Kidney (tissue), 14 donors: ENCODE results near the gene NFATC4. TPM values are rescaled to one million over a fixed set of nuclear protein-coding genes. Genes with fewer than 3 reads are reported as not detected.
"Not testable (repeated sequence)": the region's sequence is repeated elsewhere in the genome, so short reads cannot be mapped to it uniquely, and the experiment has no call there.

Source experiments
- DNase-seq, 5 donors: peaks; one replicate each; pipeline ENCODE4 v3.0.0-alpha.2; 2013 to 2020
- FAIRE-seq: peaks from 2 replicates; lab custom pipeline; 2012; peaks lifted over from hg19 to GRCh38; lab: Jason Lieb, UNC
- H3K27ac ChIP-seq, 2 donors: one replicate each; pipeline ENCODE4 v1.7.0; 2013; ENCODE audit warnings: low read depth in 2 of 2, low read length in 2 of 2, inconsistent platforms in 1 of 2
- H3K27me3 ChIP-seq: one replicate; pipeline ENCODE4 v1.7.1; 2013; ENCODE audit warnings: low read length, inconsistent platforms; ENCODE audit not compliant: control insufficient read depth, insufficient read depth
- H3K36me3 ChIP-seq, 3 donors: one replicate each; pipeline versions ENCODE4 v1.7.0 to v1.7.1; 2013; ENCODE audit warnings: low read length in 3 of 3, control low read depth in 1 of 3, inconsistent platforms in 1 of 3; ENCODE audit not compliant: insufficient read depth in 3 of 3, control insufficient read depth in 2 of 3
- H3K4me1 ChIP-seq, 3 donors: one replicate each; pipeline versions ENCODE4 v1.7.0 to v1.7.1; 2013; ENCODE audit warnings: low read length in 3 of 3, inconsistent platforms in 1 of 3, low read depth in 1 of 3; ENCODE audit not compliant: control insufficient read depth in 2 of 3, insufficient read depth in 2 of 3
- H3K4me3 ChIP-seq, 3 donors: one replicate each; pipeline versions ENCODE4 v1.7.0 to v1.8.1; 2013; ENCODE audit warnings: low read length in 3 of 3, control low read depth in 1 of 3, inconsistent platforms in 1 of 3
- H3K9ac ChIP-seq, 3 donors: one replicate each; pipeline versions ENCODE4 v1.7.0 to v1.7.1; 2013; ENCODE audit warnings: low read length in 3 of 3, control low read depth in 1 of 3, inconsistent platforms in 1 of 3
- H3K9me3 ChIP-seq, 3 donors: one replicate each; pipeline versions ENCODE4 v1.7.0 to v1.7.1; 2013; ENCODE audit warnings: low read length in 3 of 3, control low read depth in 1 of 3, inconsistent platforms in 1 of 3; ENCODE audit not compliant: control insufficient read depth in 2 of 3, insufficient read depth in 1 of 3
- intact Hi-C: fragments of 100-400 bp; cut with DNase I; formaldehyde crosslinking; loops from one replicate; pipeline ENCODE4 v1.11.1; 2022
- polyA plus RNA-seq: library from polyadenylated mRNA; stranded (reverse); fragments of 350-450 nt; fragmentation: Illumina TruSeq; extraction: RNeasy Lipid Tissue Mini Kit (QIAGEN cat#74804); gene quantifications from one replicate; pipeline ENCODE4 v1.2.3, GENCODE V29; 2014; ENCODE audit warnings: low read depth, low replicate concordance; ENCODE audit not compliant: insufficient read depth
- total RNA-seq: library from RNA; stranded (reverse); fragmentation: NEBNext Ultra II Directional; extraction: Animal tissue kit (Norgen Biotek cat#: 25700); gene quantifications from one replicate; pipeline ENCODE4 v1.2.1, GENCODE V29; 2021
- TF ChIP-seq, protein P1 (sequence below): IDR thresholded peaks from 3 replicates; pipeline ENCODE4 v1.5.1; 2012; ENCODE audit warnings: mild to moderate bottlenecking, moderate library complexity, borderline replicate concordance; ENCODE audit not compliant: insufficient read depth; ENCODE audit errors: extremely low read depth
- donor health status: control.
- donor health status: control.
- donor health status: control.
- donor health status: control.
- donor health status: control.
- donor health status: DM: yes; HTN: yes; CAD: no.
- donor health status: Normal renal cell carcinoma (clear cell type).

NFATC4 gene
- total and polyA plus RNA-seq, 2 donors from 2014 or later = 38.9 to 45.3 TPM

DNA sequence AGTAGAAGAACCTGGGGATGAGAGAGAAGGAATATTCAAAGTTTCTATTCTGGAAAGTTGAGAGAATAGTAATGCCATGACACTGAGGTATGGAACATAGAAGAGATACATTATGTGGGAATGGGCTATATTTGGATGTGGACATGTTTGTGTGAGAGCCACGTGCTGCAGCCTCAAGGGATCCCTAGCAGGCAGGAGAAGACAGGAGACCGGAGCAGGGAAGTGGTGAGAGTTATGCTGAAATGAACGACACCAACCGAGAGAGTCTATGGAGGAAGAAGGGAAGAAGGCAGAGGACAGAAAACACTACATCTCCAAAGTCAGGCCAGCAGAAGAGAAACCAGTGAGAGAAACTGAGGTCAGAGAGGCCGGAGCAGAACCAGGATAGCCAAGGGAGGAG is 18.2 kb upstream of the NFATC4 start:
- no peak overlapping the region for H3K4me3 ChIP-seq
- FAIRE-seq (no peak), DNase-seq (no peak)
- H3K27ac ChIP-seq = no peak overlapping the region
- no peaks in the 10 kb centered on the region for H3K36me3 ChIP-seq
- H3K4me1 ChIP-seq = peaks cover 0 to 4% (median 0%) of the 10 kb centered on the region in 3 donors
- intact Hi-C loops = no loop called here
- no peak overlapping the region for H3K9ac ChIP-seq
- no peaks in the 10 kb centered on the region for H3K27me3 ChIP-seq
- no peaks in the 10 kb centered on the region for H3K9me3 ChIP-seq
- TF ChIP-seq, protein P1, sequence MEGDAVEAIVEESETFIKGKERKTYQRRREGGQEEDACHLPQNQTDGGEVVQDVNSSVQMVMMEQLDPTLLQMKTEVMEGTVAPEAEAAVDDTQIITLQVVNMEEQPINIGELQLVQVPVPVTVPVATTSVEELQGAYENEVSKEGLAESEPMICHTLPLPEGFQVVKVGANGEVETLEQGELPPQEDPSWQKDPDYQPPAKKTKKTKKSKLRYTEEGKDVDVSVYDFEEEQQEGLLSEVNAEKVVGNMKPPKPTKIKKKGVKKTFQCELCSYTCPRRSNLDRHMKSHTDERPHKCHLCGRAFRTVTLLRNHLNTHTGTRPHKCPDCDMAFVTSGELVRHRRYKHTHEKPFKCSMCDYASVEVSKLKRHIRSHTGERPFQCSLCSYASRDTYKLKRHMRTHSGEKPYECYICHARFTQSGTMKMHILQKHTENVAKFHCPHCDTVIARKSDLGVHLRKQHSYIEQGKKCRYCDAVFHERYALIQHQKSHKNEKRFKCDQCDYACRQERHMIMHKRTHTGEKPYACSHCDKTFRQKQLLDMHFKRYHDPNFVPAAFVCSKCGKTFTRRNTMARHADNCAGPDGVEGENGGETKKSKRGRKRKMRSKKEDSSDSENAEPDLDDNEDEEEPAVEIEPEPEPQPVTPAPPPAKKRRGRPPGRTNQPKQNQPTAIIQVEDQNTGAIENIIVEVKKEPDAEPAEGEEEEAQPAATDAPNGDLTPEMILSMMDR = no peak

DNA sequence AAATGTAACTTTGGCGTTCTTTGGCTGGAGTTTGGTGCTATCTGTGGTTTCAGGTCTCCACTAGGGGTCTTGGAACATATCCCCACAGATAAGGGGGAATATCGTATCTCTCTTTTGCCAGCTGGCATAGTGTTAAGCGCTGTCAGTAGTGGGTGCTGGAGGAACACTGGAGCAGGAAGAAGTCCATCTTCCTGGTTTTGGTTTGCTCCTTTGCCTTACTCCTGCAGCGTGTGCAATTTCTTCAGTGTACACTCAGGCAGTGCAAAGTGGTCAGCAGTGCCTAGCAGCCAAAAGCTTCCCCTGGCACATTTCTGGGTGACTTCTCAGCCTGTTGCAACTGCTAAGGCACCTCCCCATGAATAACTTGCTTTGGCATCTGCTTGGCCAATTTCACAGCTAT is 16.5 kb upstream of the NFATC4 start:
- intact Hi-C loops = no loop called here
- H3K4me1 ChIP-seq = peaks cover 0 to 4% (median 0%) of the 10 kb centered on the region in 3 donors
- H3K4me3 ChIP-seq = no peak overlapping the region
- no peaks in the 10 kb centered on the region for H3K27me3 ChIP-seq
- peak in 2 of 5 donors; percentile 31 to 52 for DNase-seq
- H3K9me3 ChIP-seq = no peaks in the 10 kb centered on the region
- no peak overlapping the region for H3K9ac ChIP-seq
- H3K27ac ChIP-seq = no peak overlapping the region
- H3K36me3 ChIP-seq = no peaks in the 10 kb centered on the region
- no peak for FAIRE-seq
- TF ChIP-seq, protein P1 = no peak

DNA sequence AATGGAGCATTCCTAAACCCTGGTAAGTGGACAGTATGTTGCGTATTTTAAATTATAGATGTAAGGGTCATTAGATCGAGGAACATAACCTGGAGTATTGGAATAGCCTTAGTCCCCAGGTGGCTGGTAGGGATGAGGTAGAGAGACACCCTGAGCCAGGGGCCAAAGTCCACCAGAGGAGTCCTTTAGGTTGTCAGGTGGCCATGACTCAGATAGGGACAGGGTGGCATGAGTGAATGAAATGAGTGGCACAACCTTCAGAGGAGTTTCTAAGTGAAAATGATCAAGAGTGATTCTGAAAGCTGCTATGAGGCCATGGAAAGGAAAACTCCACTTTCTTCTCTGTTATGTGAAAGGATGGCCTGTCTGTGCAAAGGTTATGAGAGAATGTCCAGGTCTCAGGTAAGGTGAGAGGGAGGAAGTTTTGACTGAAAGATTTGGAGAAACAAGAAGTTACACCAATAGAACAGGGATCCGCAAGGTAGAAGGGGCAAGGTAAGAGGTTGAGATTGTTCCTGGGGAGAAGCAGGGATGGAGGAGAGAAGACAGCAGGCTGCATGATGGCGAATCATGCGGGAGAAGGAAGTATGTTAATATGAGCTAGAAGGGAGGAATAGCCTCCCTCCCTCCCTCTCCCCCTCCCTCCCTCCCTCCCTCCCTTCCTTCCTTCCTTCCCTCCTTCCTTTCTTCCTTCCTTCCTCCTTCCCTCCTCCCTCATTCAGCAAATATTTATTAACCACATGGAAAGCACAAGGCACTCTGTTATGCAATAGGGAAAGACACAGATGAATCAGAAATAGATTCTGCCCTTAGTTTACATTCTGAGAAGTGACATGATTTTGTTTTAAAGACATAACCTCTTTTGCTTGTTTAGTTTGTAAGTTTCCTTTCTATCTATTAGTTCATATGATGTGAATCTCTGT is 14.2 kb upstream of the NFATC4 start:
- H3K4me1 ChIP-seq = peaks cover 0 to 4% (median 0%) of the 10 kb centered on the region in 3 donors
- DNase-seq (no peak), FAIRE-seq (no peak)
- H3K27ac ChIP-seq = no peak overlapping the region
- intact Hi-C loops = no loop called here
- no peaks in the 10 kb centered on the region for H3K9me3 ChIP-seq
- H3K27me3 ChIP-seq = no peaks in the 10 kb centered on the region
- TF ChIP-seq, protein P1 = no peak
- no peaks in the 10 kb centered on the region for H3K36me3 ChIP-seq
- no peak overlapping the region for H3K4me3 ChIP-seq
- H3K9ac ChIP-seq = no peak overlapping the region

GRCh38 chr14:24354482-24354825 is 13.5 kb upstream of the NFATC4 start:
- H3K27me3 ChIP-seq, intact Hi-C loops, H3K27ac ChIP-seq, H3K9me3 ChIP-seq, H3K36me3 ChIP-seq, H3K4me3 ChIP-seq, FAIRE-seq, H3K9ac ChIP-seq, H3K4me1 ChIP-seq: not testable (repeated sequence)
- peak in 1 of 5 donors; percentile 9 for DNase-seq
